Kidney (tissue), 14 donors: ENCODE data around the gene ZNF488. TPM values are rescaled to one million over a fixed set of nuclear protein-coding genes. Genes with fewer than 3 reads are reported as not detected.

ENCODE experiments used
- DNase-seq, 5 donors: peaks; one replicate each; pipeline ENCODE4 v3.0.0-alpha.2; 2013 to 2020
- FAIRE-seq: peaks from 2 replicates; lab custom pipeline; 2012; peaks lifted over from hg19 to GRCh38; lab: Jason Lieb, UNC
- H3K27ac ChIP-seq, 2 donors: one replicate each; pipeline ENCODE4 v1.7.0; 2013; ENCODE audit warnings: low read depth in 2 of 2, low read length in 2 of 2, inconsistent platforms in 1 of 2
- H3K27me3 ChIP-seq: one replicate; pipeline ENCODE4 v1.7.1; 2013; ENCODE audit warnings: low read length, inconsistent platforms; ENCODE audit not compliant: control insufficient read depth, insufficient read depth
- H3K36me3 ChIP-seq, 3 donors: one replicate each; pipeline versions ENCODE4 v1.7.0 to v1.7.1; 2013; ENCODE audit warnings: low read length in 3 of 3, control low read depth in 1 of 3, inconsistent platforms in 1 of 3; ENCODE audit not compliant: insufficient read depth in 3 of 3, control insufficient read depth in 2 of 3
- H3K4me1 ChIP-seq, 3 donors: one replicate each; pipeline versions ENCODE4 v1.7.0 to v1.7.1; 2013; ENCODE audit warnings: low read length in 3 of 3, inconsistent platforms in 1 of 3, low read depth in 1 of 3; ENCODE audit not compliant: control insufficient read depth in 2 of 3, insufficient read depth in 2 of 3
- H3K4me3 ChIP-seq, 3 donors: one replicate each; pipeline versions ENCODE4 v1.7.0 to v1.8.1; 2013; ENCODE audit warnings: low read length in 3 of 3, control low read depth in 1 of 3, inconsistent platforms in 1 of 3
- H3K9ac ChIP-seq, 3 donors: one replicate each; pipeline versions ENCODE4 v1.7.0 to v1.7.1; 2013; ENCODE audit warnings: low read length in 3 of 3, control low read depth in 1 of 3, inconsistent platforms in 1 of 3
- H3K9me3 ChIP-seq, 3 donors: one replicate each; pipeline versions ENCODE4 v1.7.0 to v1.7.1; 2013; ENCODE audit warnings: low read length in 3 of 3, control low read depth in 1 of 3, inconsistent platforms in 1 of 3; ENCODE audit not compliant: control insufficient read depth in 2 of 3, insufficient read depth in 1 of 3
- CTCF ChIP-seq: IDR thresholded peaks from 3 replicates; pipeline ENCODE4 v1.5.1; 2012; ENCODE audit warnings: mild to moderate bottlenecking, moderate library complexity, borderline replicate concordance; ENCODE audit not compliant: insufficient read depth; ENCODE audit errors: extremely low read depth
- intact Hi-C: fragments of 100-400 bp; cut with DNase I; formaldehyde crosslinking; loops from one replicate; pipeline ENCODE4 v1.11.1; 2022
- polyA plus RNA-seq: library from polyadenylated mRNA; stranded (reverse); fragments of 350-450 nt; fragmentation: Illumina TruSeq; extraction: RNeasy Lipid Tissue Mini Kit (QIAGEN cat#74804); gene quantifications from one replicate; pipeline ENCODE4 v1.2.3, GENCODE V29; 2014; ENCODE audit warnings: low read depth, low replicate concordance; ENCODE audit not compliant: insufficient read depth
- total RNA-seq: library from RNA; stranded (reverse); fragmentation: NEBNext Ultra II Directional; extraction: Animal tissue kit (Norgen Biotek cat#: 25700); gene quantifications from one replicate; pipeline ENCODE4 v1.2.1, GENCODE V29; 2021
- donor health status: control.
- donor health status: control.
- donor health status: control.
- donor health status: control.
- donor health status: control.
- donor health status: DM: yes; HTN: yes; CAD: no.
- donor health status: Normal renal cell carcinoma (clear cell type).

The ZNF488 gene
- total and polyA plus RNA-seq, 2 donors from 2014 or later = 0.09 to 4.0 TPM

- peak in 1 of 5 donors; percentile 36 for DNase-seq
- FAIRE-seq = no peak
- Histone ChIP-seq H3K4me3 (no peak overlapping the region), H3K27me3 (no peaks in the 10 kb centered on the region), H3K9ac (no peak overlapping the region), H3K4me1 (no peaks in the 10 kb centered on the region), H3K9me3 (no peaks in the 10 kb centered on the region), H3K36me3 (no peaks in the 10 kb centered on the region), H3K27ac (no peak overlapping the region)
- intact Hi-C loops = no loop called here
- no peak for TF ChIP-seq CTCF
Observed at GRCh38 chr10:47423476-47423875, 39.4 kb upstream of the ZNF488 start.

- FAIRE-seq (no peak), DNase-seq (peak in 1 of 5 donors; percentile 64)
- Histone ChIP-seq H3K4me1 (no peaks in the 10 kb centered on the region), H3K27me3 (no peaks in the 10 kb centered on the region), H3K36me3 (no peaks in the 10 kb centered on the region), H3K4me3 (no peak overlapping the region), H3K9ac (no peak overlapping the region), H3K27ac (no peak overlapping the region), H3K9me3 (no peaks in the 10 kb centered on the region)
- no peak for TF ChIP-seq CTCF
- intact Hi-C loops = no loop called here
Observed at GRCh38 chr10:47421057-47421952, 37.2 kb upstream of the ZNF488 start.

GRCh38 chr10:47420305-47421056, 36.4 kb upstream of the ZNF488 start:
- H3K4me1 ChIP-seq = no peaks in the 10 kb centered on the region
- FAIRE-seq = no peak
- H3K9ac ChIP-seq = no peak overlapping the region
- no peaks in the 10 kb centered on the region for H3K9me3 ChIP-seq
- no peak for TF ChIP-seq CTCF
- no peak overlapping the region for H3K4me3 ChIP-seq
- DNase-seq = peak in 1 of 5 donors; percentile 49
- H3K27ac ChIP-seq = no peak overlapping the region
- no peaks in the 10 kb centered on the region for H3K36me3 ChIP-seq
- intact Hi-C loops = no loop called here
- no peaks in the 10 kb centered on the region for H3K27me3 ChIP-seq
